Parathyroid adenoma (tissue), 2 donors: ENCODE data around the gene NCOA6.

Source experiments
- H2AFZ ChIP-seq: fragments of 300-600 bp; sonication (generic); one replicate; pipeline ENCODE4 v1.7.0; 2017; ENCODE audit warnings: antibody characterized with exemption, mild to moderate bottlenecking
- H3K27ac ChIP-seq: fragments of 300-600 bp; sonication (generic); one replicate; pipeline ENCODE4 v1.7.0; 2017
- H3K27me3 ChIP-seq: fragments of 300-600 bp; sonication (generic); one replicate; pipeline ENCODE4 v1.7.0; 2017; ENCODE audit warnings: low read length; ENCODE audit not compliant: control insufficient read depth, insufficient read depth
- H3K36me3 ChIP-seq: fragments of 300-600 bp; sonication (generic); one replicate; pipeline ENCODE4 v1.7.0; 2017; ENCODE audit warnings: low read length; ENCODE audit not compliant: control insufficient read depth, insufficient read depth
- H3K4me1 ChIP-seq: fragments of 300-600 bp; sonication (generic); one replicate; pipeline ENCODE4 v1.7.0; 2017; ENCODE audit warnings: control low read depth
- H3K4me2 ChIP-seq: fragments of 300-600 bp; sonication (generic); one replicate; pipeline ENCODE4 v1.7.0; 2017; ENCODE audit warnings: low read length
- H3K4me3 ChIP-seq: fragments of 300-600 bp; sonication (generic); one replicate; pipeline ENCODE4 v1.7.0; 2017; ENCODE audit warnings: low read depth, low read length
- H3K79me2 ChIP-seq: fragments of 300-600 bp; sonication (generic); one replicate; pipeline ENCODE4 v1.7.0; 2017; ENCODE audit warnings: control low read depth
- H3K9ac ChIP-seq: fragments of 300-600 bp; sonication (generic); one replicate; pipeline ENCODE4 v1.7.0; 2017; ENCODE audit warnings: mild to moderate bottlenecking
- H3K9me3 ChIP-seq: fragments of 300-600 bp; sonication (generic); one replicate; pipeline ENCODE4 v1.7.0; 2017; ENCODE audit warnings: low read length; ENCODE audit not compliant: control insufficient read depth
- TF ChIP-seq, protein P1 (sequence below): fragments of 300-600 bp; sonication (generic); IDR thresholded peaks from one replicate; pipeline ENCODE4 v1.7.0; 2017; ENCODE audit warnings: antibody characterized with exemption, mild to moderate bottlenecking
- donor health status: primary hyperparathyroidism.

NCOA6 gene

DNA sequence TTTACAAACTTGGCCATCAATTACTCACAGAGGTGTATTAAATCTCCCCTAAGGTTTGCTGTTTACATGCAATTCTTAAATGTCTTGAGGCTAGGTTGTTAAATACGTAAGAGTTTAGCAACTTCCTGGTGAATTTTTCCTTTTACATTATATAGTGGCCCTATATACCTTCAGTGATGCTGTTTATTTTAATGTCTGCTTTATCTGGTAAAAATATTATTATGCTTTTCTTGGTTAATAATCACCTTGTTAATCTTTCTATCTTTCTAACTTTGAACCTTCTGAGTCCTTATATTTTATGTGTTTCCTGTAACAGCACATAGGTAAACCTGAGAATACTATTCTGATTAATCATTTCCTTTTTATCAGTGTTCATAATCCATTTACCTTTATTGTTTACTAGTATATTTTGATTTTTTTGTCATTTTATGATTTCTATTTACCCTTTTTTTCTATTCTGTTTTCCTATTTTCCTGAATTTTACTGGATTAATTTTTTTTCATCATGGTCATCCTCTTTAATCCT lies 63.4 kb downstream of the NCOA6 start:
- H3K4me2 ChIP-seq = no peak overlapping the region
- H3K4me1 ChIP-seq = no peaks in the 10 kb centered on the region
- H3K4me3 ChIP-seq = no peak overlapping the region
- H2AFZ ChIP-seq = no peak overlapping the region
- TF ChIP-seq, protein P1, sequence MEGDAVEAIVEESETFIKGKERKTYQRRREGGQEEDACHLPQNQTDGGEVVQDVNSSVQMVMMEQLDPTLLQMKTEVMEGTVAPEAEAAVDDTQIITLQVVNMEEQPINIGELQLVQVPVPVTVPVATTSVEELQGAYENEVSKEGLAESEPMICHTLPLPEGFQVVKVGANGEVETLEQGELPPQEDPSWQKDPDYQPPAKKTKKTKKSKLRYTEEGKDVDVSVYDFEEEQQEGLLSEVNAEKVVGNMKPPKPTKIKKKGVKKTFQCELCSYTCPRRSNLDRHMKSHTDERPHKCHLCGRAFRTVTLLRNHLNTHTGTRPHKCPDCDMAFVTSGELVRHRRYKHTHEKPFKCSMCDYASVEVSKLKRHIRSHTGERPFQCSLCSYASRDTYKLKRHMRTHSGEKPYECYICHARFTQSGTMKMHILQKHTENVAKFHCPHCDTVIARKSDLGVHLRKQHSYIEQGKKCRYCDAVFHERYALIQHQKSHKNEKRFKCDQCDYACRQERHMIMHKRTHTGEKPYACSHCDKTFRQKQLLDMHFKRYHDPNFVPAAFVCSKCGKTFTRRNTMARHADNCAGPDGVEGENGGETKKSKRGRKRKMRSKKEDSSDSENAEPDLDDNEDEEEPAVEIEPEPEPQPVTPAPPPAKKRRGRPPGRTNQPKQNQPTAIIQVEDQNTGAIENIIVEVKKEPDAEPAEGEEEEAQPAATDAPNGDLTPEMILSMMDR = no peak
- no peaks in the 10 kb centered on the region for H3K9me3 ChIP-seq
- H3K79me2 ChIP-seq = peaks cover 10% of the 10 kb centered on the region
- no peaks in the 10 kb centered on the region for H3K36me3 ChIP-seq
- no peaks in the 10 kb centered on the region for H3K27me3 ChIP-seq
- no peak overlapping the region for H3K27ac ChIP-seq
- H3K9ac ChIP-seq = no peak overlapping the region

DNA sequence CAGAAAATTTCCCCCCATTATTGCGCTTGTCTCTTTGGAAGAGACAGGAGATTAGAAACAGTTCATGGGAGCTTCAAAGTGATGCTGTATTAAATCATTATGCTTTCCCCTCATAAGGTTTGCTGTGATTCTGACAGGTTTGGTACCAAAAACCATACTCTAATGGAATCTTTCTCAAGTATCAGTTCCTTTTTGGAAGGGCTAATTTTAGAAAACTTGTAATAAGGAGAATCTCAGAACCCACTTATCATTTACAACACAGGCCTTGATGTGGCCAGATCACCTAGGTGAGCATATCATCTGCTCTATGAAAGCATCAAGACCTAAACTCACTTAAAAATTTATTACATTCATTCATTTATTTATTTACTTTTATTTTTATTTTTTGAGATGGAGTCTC lies 70.1 kb downstream of the NCOA6 start:
- no peak overlapping the region for H3K27ac ChIP-seq
- no peaks in the 10 kb centered on the region for H3K4me1 ChIP-seq
- no peak overlapping the region for H3K4me2 ChIP-seq
- TF ChIP-seq, protein P1 = no peak
- no peaks in the 10 kb centered on the region for H3K36me3 ChIP-seq
- H3K27me3 ChIP-seq = no peaks in the 10 kb centered on the region
- H2AFZ ChIP-seq = no peak overlapping the region
- H3K9ac ChIP-seq = no peak overlapping the region
- H3K4me3 ChIP-seq = no peak overlapping the region
- no peaks in the 10 kb centered on the region for H3K79me2 ChIP-seq
- H3K9me3 ChIP-seq = no peaks in the 10 kb centered on the region

DNA sequence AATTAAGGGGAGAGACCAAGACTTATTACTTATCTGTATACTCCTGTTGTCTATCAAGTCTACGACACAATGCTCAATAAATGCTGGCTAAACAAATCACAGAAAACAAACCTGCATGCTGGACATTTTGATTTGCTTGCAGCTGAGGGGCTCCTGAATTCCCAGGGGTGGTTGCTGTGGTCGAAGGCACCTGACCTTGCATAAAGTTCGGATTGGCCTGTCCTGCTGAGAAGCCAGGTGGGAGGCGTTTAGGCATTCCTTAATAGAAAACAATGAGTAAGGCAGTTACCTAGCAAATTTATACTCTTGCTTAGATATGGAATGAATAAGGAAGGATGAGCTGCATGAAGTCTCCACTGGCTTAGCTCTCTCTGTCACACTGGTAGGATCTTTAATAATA lies 70.8 kb downstream of the NCOA6 start:
- TF ChIP-seq, protein P1 = no peak
- H3K4me2 ChIP-seq = no peak overlapping the region
- no peak overlapping the region for H2AFZ ChIP-seq
- no peak overlapping the region for H3K27ac ChIP-seq
- no peak overlapping the region for H3K4me3 ChIP-seq
- H3K79me2 ChIP-seq = no peaks in the 10 kb centered on the region
- no peak overlapping the region for H3K9ac ChIP-seq
- no peaks in the 10 kb centered on the region for H3K9me3 ChIP-seq
- H3K27me3 ChIP-seq = no peaks in the 10 kb centered on the region
- no peaks in the 10 kb centered on the region for H3K36me3 ChIP-seq
- no peaks in the 10 kb centered on the region for H3K4me1 ChIP-seq

DNA sequence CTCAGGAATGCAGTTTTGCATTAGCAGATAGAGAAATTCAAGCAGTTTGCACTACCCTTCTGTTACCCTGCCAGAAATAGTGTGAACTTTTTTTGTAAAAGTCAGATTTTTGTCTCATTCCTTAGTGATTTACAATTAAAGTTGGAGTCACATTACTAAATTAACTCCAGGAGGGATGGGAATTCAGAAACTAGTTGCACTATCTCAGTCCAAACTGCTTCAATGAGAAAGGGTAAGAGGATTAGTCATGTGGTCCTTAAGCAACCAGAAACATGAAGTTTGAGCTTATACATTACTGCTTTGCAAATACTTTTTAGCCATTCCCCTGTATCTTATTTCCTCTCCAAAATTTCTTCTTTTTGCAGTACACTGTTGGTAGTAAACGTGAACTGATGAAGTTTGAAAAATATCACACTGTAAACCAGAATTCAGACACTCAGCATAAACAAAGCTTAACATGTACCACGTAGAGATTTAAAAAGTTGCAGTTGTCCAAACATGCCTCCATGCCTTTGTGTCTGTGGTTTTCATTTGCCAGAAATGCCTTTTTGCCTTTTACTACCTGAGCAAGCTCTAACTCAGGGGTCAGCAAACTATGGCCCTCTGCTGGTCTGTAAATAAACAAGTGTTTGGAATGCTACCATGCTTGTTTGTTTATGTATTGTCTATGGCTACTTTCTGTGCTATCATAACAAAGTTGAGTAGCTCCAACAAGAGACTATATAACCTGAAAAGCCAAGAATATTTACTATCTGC lies 71.6 kb downstream of the NCOA6 start:
- H3K79me2 ChIP-seq = no peaks in the 10 kb centered on the region
- no peaks in the 10 kb centered on the region for H3K4me1 ChIP-seq
- TF ChIP-seq, protein P1 = no peak
- H3K36me3 ChIP-seq = no peaks in the 10 kb centered on the region
- no peak overlapping the region for H3K4me3 ChIP-seq
- H3K4me2 ChIP-seq = no peak overlapping the region
- no peaks in the 10 kb centered on the region for H3K9me3 ChIP-seq
- no peak overlapping the region for H2AFZ ChIP-seq
- H3K9ac ChIP-seq = no peak overlapping the region
- no peaks in the 10 kb centered on the region for H3K27me3 ChIP-seq
- no peak overlapping the region for H3K27ac ChIP-seq

DNA sequence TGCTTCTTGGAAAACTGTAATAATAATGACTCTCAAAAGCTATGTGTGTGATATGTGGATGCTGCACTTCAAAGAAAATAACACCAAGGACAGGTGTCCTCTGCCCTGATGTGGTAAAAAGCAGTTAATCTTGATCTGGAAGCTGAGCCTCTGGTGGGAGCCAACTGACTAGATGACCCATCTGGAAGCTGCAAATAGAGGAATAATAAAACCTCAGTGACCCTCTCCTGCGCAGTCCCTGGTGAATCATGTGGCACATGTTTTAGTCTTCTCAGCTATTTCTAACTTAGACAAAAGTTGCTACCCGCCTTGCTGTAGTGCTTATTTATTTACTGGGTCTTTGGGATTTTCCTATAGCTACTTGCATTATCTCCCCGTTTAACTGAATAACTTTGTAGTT lies 74.0 kb downstream of the NCOA6 start:
- Histone ChIP-seq H3K36me3 (no peaks in the 10 kb centered on the region), H3K4me3 (no peak overlapping the region)

More for the DNA sequence above, 74.0 kb downstream of the NCOA6 start:
- no peaks in the 10 kb centered on the region for H3K27me3 ChIP-seq
- H3K9ac ChIP-seq = no peak overlapping the region
- no peaks in the 10 kb centered on the region for H3K4me1 ChIP-seq
- no peaks in the 10 kb centered on the region for H3K79me2 ChIP-seq
- no peak overlapping the region for H2AFZ ChIP-seq
- H3K27ac ChIP-seq = no peak overlapping the region
- TF ChIP-seq, protein P1 = no peak
- H3K4me2 ChIP-seq = no peak overlapping the region
- H3K9me3 ChIP-seq = no peaks in the 10 kb centered on the region
